ENCODE results near the gene TTC23.

- no peak for TF ChIP-seq HDGF (IDR thresholded peaks at IDR 0.05; ENCODE audit: borderline replicate concordance)
- TF ChIP-seq ZNF384 (IDR thresholded peaks at IDR 0.05), result no peak
- no peak for TF ChIP-seq BHLHE40 (IDR thresholded peaks at IDR 0.05; ENCODE audit: borderline replicate concordance)
- no peak for TF ChIP-seq CTBP1 (IDR thresholded peaks at IDR 0.05; ENCODE audit: borderline replicate concordance)
- no peak for TF ChIP-seq PKNOX1 (IDR thresholded peaks at IDR 0.05)
- no peak for TF ChIP-seq SP1 (IDR thresholded peaks at IDR 0.05)
- TF ChIP-seq ELF4 (IDR thresholded peaks at IDR 0.05), result no peak
Observed at GRCh38 chr15:99282121-99282520, 32.7 kb upstream of the TTC23 start.

Data from HEK293T (cell line).